ENCODE results near the gene MAPK10.
A peak's percentile ranks its signal among the peaks of the same experiment; 100 is the strongest.

Gene MAPK10

GRCh38 chr4:86359944-86360478 lies at the start of gene MAPK10:
Gene MAPK10, minus strand, starts transcription at chr4:86360053.
- peak; percentile 96 for DNase-seq

GRCh38 chr4:86403575-86403974 lies 43.7 kb upstream of the MAPK10 start:
- DNase-seq, result no peak

GRCh38 chr4:86401826-86402225 lies 42.0 kb upstream of the MAPK10 start:
- DNase-seq, result no peak

- DNase-seq, result no peak
These were observed 40.4 kb upstream of the MAPK10 start for GRCh38 chr4:86400216-86400615.

- DNase-seq, result no peak
These were observed 38.3 kb upstream of the MAPK10 start for GRCh38 chr4:86398187-86398586.

GRCh38 chr4:86393749-86394148 lies 33.9 kb upstream of the MAPK10 start:
- DNase-seq, result no peak

GRCh38 chr4:86389664-86390063 lies 29.8 kb upstream of the MAPK10 start:
- no peak for DNase-seq

GRCh38 chr4:86388252-86388651 lies 28.4 kb upstream of the MAPK10 start:
- DNase-seq, result no peak

GRCh38 chr4:86386817-86387415 lies 27.1 kb upstream of the MAPK10 start:
- DNase-seq, result no peak

GRCh38 chr4:86386201-86386600 lies 26.3 kb upstream of the MAPK10 start:
- no peak for DNase-seq

- DNase-seq, result no peak
These were observed 21.6 kb upstream of the MAPK10 start for GRCh38 chr4:86381431-86381830.

- DNase-seq, result no peak
These were observed 20.4 kb upstream of the MAPK10 start for GRCh38 chr4:86380181-86380724.

- no peak for DNase-seq
These were observed 17.0 kb upstream of the MAPK10 start for GRCh38 chr4:86376850-86377249.

- DNase-seq, result no peak
These were observed 8.6 kb upstream of the MAPK10 start for GRCh38 chr4:86368433-86368832.

- DNase-seq, result no peak
These were observed 7.7 kb upstream of the MAPK10 start for GRCh38 chr4:86367577-86367976.

- no peak for DNase-seq
These were observed 7.1 kb upstream of the MAPK10 start for GRCh38 chr4:86366920-86367319.

- DNase-seq, result no peak
These were observed 2.7 kb upstream of the MAPK10 start for GRCh38 chr4:86362510-86362909.

GRCh38 chr4:86358257-86358656 lies 1.6 kb downstream of the MAPK10 start:
- DNase-seq, result no peak

GRCh38 chr4:86357608-86358007 lies 2.2 kb downstream of the MAPK10 start:
- DNase-seq, result no peak

GRCh38 chr4:86356425-86357210 lies 3.2 kb downstream of the MAPK10 start:
- no peak for DNase-seq

- DNase-seq, result no peak
These were observed 5.5 kb downstream of the MAPK10 start for GRCh38 chr4:86354390-86354789.

GRCh38 chr4:86346320-86346719 lies 13.5 kb downstream of the MAPK10 start:
- DNase-seq, result no peak

- DNase-seq, result no peak
These were observed 15.7 kb downstream of the MAPK10 start for GRCh38 chr4:86344127-86344526.

GRCh38 chr4:86338989-86339388 lies 20.9 kb downstream of the MAPK10 start:
- DNase-seq, result no peak

Measured in suppressor macrophage treated with lipopolysaccharide for 4 hours (primary cell).